ELF-1 (cell line): ENCODE measurements around the gene RANBP17.
A peak's percentile ranks its signal among the peaks of the same experiment; 100 is the strongest.

Experiments used
- DNase-seq: peaks from one replicate; pipeline ENCODE4 v3.0.0-alpha.2; 2016; ENCODE audit warnings: low read depth, low spot score

RANBP17 gene

DNA sequence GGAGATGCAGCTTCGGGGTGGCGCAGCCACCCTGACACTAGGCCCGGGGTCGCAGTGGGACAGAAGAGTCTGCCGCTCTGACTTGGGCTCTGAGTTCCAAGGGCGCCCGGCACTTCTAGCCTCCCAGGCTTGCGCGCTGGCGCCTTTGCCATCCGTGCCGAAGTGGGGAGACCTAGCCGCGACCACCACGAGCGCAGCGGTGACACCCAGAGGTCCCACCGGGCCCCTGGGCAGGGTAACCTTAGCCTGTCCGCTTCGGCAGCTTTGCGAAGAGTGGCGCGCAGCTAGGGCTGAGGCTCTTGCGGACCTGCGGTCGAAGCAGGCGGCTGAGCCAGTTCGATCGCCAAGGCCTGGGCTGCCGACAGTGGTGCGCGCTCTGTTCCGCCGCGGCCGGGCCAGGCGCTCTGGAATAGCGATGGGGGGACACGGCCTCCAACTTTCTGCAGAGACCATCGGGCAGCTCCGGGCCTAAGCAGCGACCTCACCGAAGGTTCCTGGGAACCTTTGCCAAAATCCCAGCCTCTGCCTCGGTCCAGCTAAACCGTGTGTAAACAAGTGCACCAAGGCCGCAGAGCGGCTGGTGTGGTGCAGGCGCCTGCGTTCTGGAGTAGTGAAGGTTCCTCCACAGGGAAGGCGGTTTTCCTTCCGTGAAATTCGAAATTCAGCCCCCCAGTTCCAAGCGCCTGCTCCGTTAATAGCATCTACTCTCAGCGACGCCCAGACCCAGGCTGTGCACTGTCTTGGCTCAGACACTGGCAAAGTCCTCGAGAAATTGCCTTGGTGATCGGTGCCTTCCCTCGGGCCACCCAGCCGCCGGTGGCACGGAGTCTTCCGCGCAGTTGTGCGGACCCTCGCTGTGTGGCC lies 454.7 kb downstream of the RANBP17 start:
- DNase-seq = peak; percentile 63

DNA sequence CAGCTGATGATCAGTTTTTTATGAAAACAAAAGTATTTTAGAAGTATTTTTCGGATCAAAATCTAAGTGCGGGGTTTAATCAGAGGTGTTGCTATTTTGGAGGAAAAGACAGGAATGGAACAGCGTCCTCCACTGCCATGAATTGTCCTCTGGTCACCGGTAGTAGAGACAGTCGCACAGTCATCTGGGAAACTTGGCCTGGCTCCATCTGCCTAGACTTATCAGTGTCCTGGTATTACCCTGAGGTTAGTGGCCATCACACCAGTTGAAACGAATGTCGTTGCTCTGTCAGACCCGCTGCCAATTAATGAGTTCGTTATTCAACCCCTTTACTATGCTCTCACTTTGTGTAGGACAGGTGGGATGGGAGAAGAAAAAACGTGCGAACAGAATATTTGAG lies 455.4 kb downstream of the RANBP17 start:
- DNase-seq = no peak

DNA sequence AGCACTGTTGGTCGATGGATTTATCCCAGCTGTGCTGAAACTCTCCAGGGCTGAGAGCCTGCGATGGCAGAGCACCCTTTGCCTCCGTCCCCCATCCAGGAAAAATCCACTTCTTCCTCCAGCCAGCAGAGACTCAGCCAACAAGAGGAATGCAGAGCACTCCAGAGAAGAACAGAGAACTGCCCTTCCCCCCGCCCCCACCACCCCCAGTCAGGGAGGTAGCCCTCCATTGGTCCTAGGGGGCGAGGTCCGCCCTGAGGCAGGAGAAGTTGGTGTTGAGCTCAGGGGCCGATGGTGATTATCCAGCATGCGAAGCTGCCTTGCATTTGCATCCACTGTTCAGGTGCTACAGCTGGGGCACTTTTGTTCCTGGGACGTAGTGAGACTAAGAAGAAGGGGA lies 456.2 kb downstream of the RANBP17 start:
- peak; percentile 61 for DNase-seq

DNA sequence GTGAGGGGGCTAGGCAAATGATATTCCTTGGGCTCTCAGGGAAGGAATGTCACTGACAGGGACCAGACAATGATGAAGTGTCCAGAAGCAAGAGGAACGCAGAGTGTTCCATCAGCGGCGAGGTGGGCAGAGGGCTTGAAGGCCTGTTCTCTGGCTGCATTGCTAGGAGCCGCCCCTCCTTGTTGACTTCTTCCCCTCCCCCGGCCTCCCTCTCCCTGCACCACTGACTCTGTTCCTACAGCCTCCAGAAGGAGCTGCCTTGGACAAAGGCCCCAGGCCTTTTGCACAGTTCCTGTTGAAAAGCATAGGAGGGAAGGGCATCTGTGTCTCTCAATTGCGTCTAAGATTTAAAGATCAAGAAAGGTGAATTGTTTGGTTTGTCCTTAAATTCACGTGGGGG lies 459.6 kb downstream of the RANBP17 start:
- no peak for DNase-seq

DNA sequence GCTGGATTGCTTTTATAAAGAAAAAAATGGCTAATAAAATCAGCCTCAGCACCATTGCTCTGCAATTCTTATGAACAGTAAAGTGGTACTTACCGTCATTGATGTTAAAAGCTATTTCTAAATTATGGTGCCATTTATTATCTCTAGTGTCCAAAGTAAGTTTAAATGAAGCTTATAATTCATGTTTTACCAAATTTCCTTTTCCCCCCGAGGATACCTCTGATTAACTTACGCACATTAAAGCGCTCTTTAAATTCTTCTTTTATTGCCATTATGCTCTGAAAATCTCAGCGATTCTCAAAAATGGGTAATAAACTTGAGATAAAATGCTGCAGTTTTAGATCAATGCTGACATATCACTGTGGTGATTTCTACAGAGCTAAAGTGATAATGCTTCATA lies 460.7 kb downstream of the RANBP17 start:
- no peak for DNase-seq

DNA sequence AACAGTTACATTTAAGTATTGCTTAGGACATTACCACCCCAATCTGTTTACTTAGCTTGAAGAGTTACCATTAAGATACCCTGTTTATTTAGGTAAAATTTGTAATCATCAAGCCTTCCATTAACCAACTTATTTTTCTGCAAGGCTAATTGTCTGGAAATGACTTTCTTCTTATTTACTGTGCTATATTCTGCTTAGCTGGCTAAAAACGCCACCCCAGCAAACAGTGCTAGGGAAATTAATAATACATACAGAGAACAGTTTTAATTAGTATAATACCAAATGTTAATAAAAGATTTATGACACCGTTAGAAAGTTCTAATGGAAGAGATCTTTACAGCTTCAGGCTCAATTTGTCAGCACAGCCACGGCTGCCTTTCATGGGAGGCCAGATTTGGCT lies 461.2 kb downstream of the RANBP17 start:
- no peak for DNase-seq

DNA sequence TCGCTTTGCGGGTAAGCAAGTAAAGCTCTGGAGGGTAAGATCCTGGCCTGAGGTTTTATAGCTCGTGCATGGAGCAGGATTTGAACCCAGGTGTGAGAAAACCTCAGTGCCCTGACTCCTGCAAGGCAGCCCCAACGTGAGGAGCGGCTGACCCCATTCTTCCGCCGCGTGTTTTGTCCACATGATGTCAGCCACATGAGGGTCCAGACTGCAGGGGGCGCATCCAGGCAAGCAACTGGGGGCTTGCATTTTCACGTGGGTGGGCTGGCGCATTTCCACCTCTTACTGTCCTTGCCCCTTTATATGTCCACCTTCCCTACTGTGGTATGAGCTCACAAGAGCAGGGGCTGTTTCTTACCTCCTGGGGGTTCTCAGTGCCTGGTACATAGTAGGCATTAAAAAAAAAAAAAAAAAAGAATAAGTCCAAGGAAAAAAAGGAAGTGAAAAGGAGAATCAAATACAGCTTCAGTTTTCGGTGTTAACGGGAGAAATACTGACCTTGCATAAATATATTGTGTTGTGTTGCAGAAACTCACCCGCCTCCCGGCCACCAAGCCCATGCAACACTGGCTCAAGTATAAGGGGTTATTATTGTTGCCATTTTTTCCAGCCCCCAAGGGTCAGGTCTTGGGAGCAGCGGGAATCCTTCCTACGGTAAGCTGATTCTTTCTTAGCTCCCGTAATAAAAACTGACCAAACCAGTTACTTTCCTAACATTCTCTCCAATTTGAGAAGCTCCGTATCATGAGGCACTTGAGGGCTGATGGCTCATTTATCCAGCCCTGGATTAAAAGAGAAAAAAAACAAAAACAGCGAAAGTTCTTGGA lies 462.2 kb downstream of the RANBP17 start:
- DNase-seq = no peak

DNA sequence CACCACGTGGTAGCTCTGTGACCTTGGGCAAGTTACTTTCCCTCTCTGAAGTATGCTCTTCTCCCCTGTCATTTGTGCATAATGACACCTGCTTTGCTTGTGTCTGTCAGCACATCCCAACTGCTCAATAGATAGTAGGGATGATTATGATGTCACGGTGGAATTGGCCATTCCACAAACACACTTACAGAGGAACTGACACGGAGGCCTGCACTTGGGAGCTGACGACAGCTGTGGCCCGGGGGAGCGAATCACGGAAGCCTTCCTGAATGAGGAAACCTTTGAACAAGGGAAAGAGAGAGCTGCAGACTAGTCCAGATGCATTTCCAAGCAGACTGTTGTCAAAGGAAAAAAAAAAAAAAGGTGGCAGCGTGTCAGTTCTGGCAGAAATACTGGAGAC lies 468.2 kb downstream of the RANBP17 start:
- no peak for DNase-seq

DNA sequence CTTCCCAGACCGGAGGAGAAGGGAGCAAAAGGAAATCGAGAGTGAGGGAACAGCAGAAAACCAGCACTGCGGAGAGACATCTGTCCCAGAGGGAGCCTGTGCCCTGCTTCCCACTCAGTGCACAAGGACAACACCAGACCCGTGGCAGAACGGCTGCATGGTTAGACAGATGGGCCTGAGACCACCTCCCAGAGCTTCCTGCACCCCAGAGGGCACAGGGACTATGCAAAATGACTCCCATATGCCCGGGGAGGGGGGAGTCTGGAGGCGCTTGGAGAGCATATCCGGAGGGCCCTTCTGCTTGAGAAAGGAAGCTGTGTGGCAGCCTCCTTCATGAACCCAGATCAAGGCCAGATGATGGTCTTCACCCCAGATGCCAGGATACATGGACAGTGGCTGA lies 473.8 kb downstream of the RANBP17 start:
- no peak for DNase-seq

DNA sequence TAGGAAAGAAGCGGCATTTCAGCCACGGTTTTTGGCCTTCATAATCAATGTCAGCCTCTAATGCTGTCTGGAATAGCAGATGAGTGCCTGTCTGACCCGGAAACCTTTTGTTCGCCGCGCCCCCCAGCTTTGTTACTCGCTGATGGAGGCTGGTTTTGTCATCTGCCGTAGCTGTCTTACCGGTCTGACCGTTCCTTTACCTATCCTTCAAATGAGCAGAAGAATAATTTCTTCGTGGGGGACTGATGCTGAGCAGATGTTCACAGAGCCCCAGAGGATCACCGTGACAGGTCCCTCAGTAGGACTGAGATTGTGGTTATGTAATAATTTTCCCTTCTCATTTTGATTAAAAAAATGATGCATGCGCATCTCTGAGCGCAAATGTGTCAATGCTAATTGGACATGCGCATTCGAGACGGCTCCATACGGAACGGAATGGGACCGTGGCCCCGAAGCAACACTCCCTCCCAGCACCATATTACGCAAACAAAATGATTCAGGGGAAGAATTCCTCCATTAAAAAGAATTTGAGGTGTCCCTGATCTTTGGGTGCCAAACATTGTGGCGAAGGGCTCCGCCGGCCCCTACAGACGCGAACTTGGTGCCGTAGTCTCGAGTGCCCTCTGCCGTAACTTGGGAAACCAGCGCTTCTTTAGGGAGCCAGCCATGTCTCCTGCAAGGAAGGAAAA lies 474.8 kb downstream of the RANBP17 start:
- peak; percentile 59 for DNase-seq

DNA sequence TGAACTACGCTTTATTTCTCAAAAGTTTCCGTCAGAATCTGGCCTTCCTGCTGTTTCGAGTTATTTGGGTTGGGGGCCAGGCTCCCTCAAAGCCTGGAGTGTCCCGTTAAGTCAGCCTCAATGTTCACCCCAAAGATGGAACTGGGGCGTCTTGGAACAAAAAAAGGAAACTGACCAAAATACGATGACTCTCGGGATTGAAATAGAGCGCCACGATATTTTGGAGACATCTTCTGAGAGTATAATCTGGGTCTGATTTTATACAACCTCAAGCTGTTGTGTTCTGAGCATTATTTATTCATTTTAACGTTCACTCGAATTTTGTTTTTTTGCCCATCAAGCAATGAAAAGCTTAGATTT lies 475.4 kb downstream of the RANBP17 start:
- no peak for DNase-seq

DNA sequence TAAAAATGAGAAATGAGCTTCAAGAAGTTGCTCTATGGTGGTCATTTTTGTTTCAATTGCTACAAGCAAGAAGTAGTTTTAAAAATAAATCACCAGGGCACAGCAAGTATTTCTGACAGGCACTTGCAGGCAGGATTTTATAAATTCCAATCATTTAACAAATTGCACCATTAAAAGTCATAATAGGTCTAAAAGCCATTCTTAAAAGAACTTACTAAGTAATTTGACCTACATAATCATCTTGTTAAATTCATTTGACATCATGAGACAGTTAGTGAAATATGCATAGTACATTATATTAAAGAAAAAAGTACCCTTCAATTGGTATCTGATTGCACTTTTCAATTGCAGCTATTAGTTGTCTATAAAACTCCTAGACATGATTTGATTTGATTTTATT lies 478.2 kb downstream of the RANBP17 start:
- DNase-seq = no peak

DNA sequence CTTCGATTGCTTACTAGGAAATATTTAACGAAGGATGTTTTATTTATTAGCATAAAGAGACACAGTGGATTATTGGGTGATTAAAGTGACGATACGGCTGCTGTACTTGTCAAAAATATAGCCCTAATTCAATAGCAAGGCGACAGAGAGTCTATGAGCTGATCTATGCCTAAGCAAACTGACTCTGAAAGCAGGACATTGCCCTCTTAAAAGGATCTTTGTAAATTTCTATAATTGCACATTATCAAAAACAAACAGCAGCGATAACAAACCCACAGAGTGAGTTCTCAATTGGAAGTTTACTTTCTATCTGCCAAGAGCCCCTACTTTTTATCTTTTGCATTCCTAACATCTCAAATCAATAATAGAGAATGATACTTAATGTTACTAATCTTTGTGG lies 478.7 kb downstream of the RANBP17 start:
- no peak for DNase-seq

DNA sequence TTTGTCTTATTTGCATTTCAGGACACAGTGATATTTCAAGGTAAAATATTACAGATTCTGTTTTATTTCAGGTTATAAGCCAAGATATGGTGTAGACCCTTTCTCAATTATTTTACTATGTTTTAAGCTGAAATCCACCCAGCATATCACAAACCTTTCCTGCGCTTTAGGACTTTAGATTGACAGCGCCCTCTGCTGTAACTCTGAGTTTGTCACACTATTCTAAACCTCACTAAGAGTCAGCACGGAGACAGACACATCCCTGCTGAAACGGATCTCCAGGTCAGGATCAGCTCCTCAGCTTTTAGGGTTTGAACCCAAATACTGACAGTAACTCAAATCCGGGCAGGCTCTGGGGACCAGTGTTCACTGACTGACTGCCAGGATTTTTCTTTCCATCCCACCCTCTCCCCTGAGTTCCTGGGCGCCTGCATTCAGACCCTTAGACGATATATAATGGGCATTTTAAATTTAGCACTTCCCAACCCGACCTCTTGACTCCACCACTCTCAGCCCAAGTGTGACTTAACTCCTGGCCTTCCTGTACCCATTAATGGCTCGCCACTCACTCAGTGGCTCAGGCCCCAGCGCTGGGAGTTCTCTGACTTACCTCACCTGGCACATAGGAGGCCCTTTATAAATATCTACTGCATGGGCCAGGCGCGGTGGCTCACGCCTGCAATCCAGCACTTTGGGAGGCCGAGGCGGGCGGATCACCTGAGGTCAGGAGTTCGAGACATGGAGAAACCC lies 480.7 kb downstream of the RANBP17 start:
- DNase-seq = peak; percentile 65

DNA sequence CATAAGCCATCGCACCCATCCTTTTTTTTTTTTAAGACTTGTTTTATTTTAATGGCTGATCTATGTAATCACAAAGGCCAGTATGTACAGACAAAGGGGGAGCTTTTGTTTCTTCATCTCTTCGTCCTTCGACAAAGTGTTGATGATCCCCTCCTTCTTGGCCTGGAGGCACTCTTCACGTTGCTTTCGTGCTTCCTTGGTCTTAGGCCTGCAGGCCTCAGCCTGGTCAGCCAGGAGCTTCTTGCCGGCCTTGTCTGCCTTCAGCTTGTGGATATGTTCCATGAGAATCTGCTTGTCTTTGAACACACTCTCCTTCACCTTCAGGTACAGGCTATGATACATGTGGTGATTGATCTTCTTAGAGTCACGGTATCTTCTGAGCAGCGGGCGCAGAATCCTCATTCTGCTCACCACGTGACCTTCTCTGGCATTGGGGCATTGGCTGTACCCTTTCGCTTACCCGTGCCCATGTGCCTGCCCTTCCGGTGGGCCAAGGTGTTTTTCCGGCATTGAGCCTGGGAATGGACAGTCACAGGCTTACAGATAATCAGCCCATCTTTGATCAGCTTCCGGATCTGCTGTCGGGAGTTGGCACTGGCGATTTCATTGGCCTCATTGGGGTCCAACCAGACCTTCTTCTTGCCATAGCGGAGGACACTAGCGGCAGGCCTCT lies 483.3 kb downstream of the RANBP17 start:
- no peak for DNase-seq
